Osteoblast (primary cell): Measurements from ENCODE around the gene ARHGEF28. TPM values are rescaled to one million over a fixed set of nuclear protein-coding genes. Genes with fewer than 3 reads are reported as not detected.

Experiments
- DNase-seq: peaks from one replicate; pipeline ENCODE4 v3.0.0; 2011; ENCODE audit warnings: low spot score, mixed read lengths; ENCODE audit not compliant: insufficient read length; ENCODE audit errors: missing footprints
- H2AFZ ChIP-seq: 2 replicates; pipeline ENCODE4 v1.6.0; 2011; ENCODE audit warnings: mild to moderate bottlenecking, low read length
- H3K27ac ChIP-seq: 2 replicates; pipeline ENCODE4 v1.5.1; 2011; ENCODE audit warnings: mild to moderate bottlenecking, low read depth, low read length, moderate library complexity
- H3K27me3 ChIP-seq: 2 replicates; pipeline ENCODE4 v1.6.0; 2012; ENCODE audit warnings: mild to moderate bottlenecking, control low read depth, inconsistent platforms, low read length, moderate library complexity; ENCODE audit not compliant: insufficient read depth
- H3K36me3 ChIP-seq: 2 replicates; pipeline ENCODE4 v1.5.1; 2011; ENCODE audit warnings: mild to moderate bottlenecking, low read length, control low read depth, moderate library complexity; ENCODE audit not compliant: insufficient read depth
- H3K4me1 ChIP-seq: 2 replicates; pipeline ENCODE4 v1.5.1; 2011; ENCODE audit warnings: mild to moderate bottlenecking, low read length, control low read depth, moderate library complexity; ENCODE audit not compliant: insufficient read depth
- H3K4me2 ChIP-seq: 2 replicates; pipeline ENCODE4 v1.6.0; 2011; ENCODE audit warnings: mild to moderate bottlenecking, low read length; ENCODE audit not compliant: insufficient read depth
- H3K4me3 ChIP-seq: fragments of 200-600 bp; sonication (generic); 3 replicates; pipeline ENCODE4 v1.5.1; 2012; ENCODE audit warnings: mild to moderate bottlenecking, low read length, inconsistent platforms; ENCODE audit not compliant: insufficient read depth
- H3K79me2 ChIP-seq: 2 replicates; pipeline ENCODE4 v1.6.0; 2012; ENCODE audit warnings: mild to moderate bottlenecking, low read length, control low read depth, inconsistent platforms; ENCODE audit not compliant: insufficient read depth
- H3K9me3 ChIP-seq: 2 replicates; pipeline ENCODE4 v1.5.1; 2011; ENCODE audit warnings: low read depth, low read length, control low read depth
- H4K20me1 ChIP-seq: 2 replicates; pipeline ENCODE4 v1.6.0; 2012; ENCODE audit warnings: mild to moderate bottlenecking, low read length, control low read depth; ENCODE audit not compliant: insufficient read depth
- CTCF ChIP-seq: IDR thresholded peaks from 2 replicates; pipeline ENCODE4 v1.5.1; 2011; ENCODE audit warnings: mild to moderate bottlenecking, low read depth, low read length, moderate library complexity; ENCODE audit errors: extremely low read depth
- total RNA-seq: library from RNA; depleted of rRNA; stranded (reverse); fragments of >200 nt; gene quantifications from 2 replicates; pipeline ENCODE4 v1.2.3, GENCODE V29; 2012

ARHGEF28 gene
- total RNA-seq, 1 donor: 64.4 TPM

- Histone ChIP-seq H3K4me3 (no peak overlapping the region), H4K20me1 (no peaks in the 10 kb centered on the region), H3K9me3 (no peaks in the 10 kb centered on the region), H3K27me3 (no peaks in the 10 kb centered on the region), H3K79me2 (peaks cover 54% of the 10 kb centered on the region), H3K4me2 (no peak overlapping the region), H3K36me3 (no peaks in the 10 kb centered on the region), H3K27ac (no peak overlapping the region), H2AFZ (no peak overlapping the region), H3K4me1 (no peaks in the 10 kb centered on the region)
- DNase-seq: no peak
- TF ChIP-seq CTCF: no peak
Measured at GRCh38 chr5:73663161-73663859, 37.3 kb downstream of the ARHGEF28 start.

GRCh38 chr5:73663860-73664240 lies 37.9 kb downstream of the ARHGEF28 start:
- peaks cover 57% of the 10 kb centered on the region for H3K79me2 ChIP-seq
- no peaks in the 10 kb centered on the region for H3K4me1 ChIP-seq
- DNase-seq: no peak
- no peak overlapping the region for H2AFZ ChIP-seq
- H3K9me3 ChIP-seq: no peaks in the 10 kb centered on the region
- H3K36me3 ChIP-seq: no peaks in the 10 kb centered on the region
- no peak overlapping the region for H3K4me2 ChIP-seq
- H4K20me1 ChIP-seq: no peaks in the 10 kb centered on the region
- H3K27ac ChIP-seq: no peak overlapping the region
- H3K4me3 ChIP-seq: no peak overlapping the region
- H3K27me3 ChIP-seq: no peaks in the 10 kb centered on the region
- TF ChIP-seq CTCF: no peak

- peaks cover 57% of the 10 kb centered on the region for H3K79me2 ChIP-seq
Measured at GRCh38 chr5:73664796-73665195, 38.8 kb downstream of the ARHGEF28 start.

More at GRCh38 chr5:73664796-73665195, 38.8 kb downstream of the ARHGEF28 start:
- Histone ChIP-seq H4K20me1 (no peaks in the 10 kb centered on the region), H3K27me3 (no peaks in the 10 kb centered on the region), H3K4me3 (no peak overlapping the region), H3K36me3 (no peaks in the 10 kb centered on the region), H3K9me3 (no peaks in the 10 kb centered on the region), H3K27ac (no peak overlapping the region), H2AFZ (no peak overlapping the region), H3K4me2 (no peak overlapping the region), H3K4me1 (no peaks in the 10 kb centered on the region)
- TF ChIP-seq CTCF: no peak
- no peak for DNase-seq
